DND-41 (cell line): ENCODE data around the gene RACK1.

ENCODE experiments used
- ATAC-seq: fragments of 200-7000 bp; cut with Tn5 transposase; 3 replicates; pipeline ENCODE4 v1.9.1; 2021; ENCODE audit warnings: low read depth; ENCODE audit not compliant: insufficient read depth
- DNase-seq: peaks from one replicate; pipeline ENCODE4 v3.0.0-alpha.2; 2020
- H2AFZ ChIP-seq: 2 replicates; pipeline ENCODE4 v1.6.0; 2012; ENCODE audit warnings: low read depth, low read length
- H3K27ac ChIP-seq: 2 replicates; pipeline ENCODE4 v1.5.1; 2012; ENCODE audit warnings: low read length, inconsistent platforms
- H3K27me3 ChIP-seq: fragments of 200-600 bp; sonication (generic); 2 replicates; pipeline ENCODE4 v1.6.0; 2012; ENCODE audit warnings: low read length, mild to moderate bottlenecking, inconsistent platforms; ENCODE audit not compliant: insufficient read depth, poor library complexity
- H3K36me3 ChIP-seq: 2 replicates; pipeline ENCODE4 v1.5.1; 2012; ENCODE audit warnings: low read length, inconsistent platforms; ENCODE audit not compliant: insufficient read depth
- H3K4me1 ChIP-seq: 2 replicates; pipeline ENCODE4 v1.5.1; 2012; ENCODE audit warnings: mild to moderate bottlenecking, low read length; ENCODE audit not compliant: insufficient read depth
- H3K4me2 ChIP-seq: 2 replicates; pipeline ENCODE4 v1.6.0; 2012; ENCODE audit warnings: mild to moderate bottlenecking, moderate library complexity, low read length, inconsistent platforms; ENCODE audit not compliant: insufficient read depth
- H3K4me3 ChIP-seq, 2 experiments: fragments of 200-600 bp in 1 of 2; shearing (Covaris generic) in 1 of 2; 2 replicates each; pipeline ENCODE4 v1.5.1; 2012 to 2016; ENCODE audit warnings: inconsistent platforms in 2 of 2, low read length in 2 of 2, mild to moderate bottlenecking in 2 of 2, low read depth in 1 of 2, moderate library complexity in 1 of 2
- H3K79me2 ChIP-seq: 2 replicates; pipeline ENCODE4 v1.6.0; 2012; ENCODE audit warnings: low read length, inconsistent platforms; ENCODE audit not compliant: insufficient read depth
- H3K9ac ChIP-seq: 2 replicates; pipeline ENCODE4 v1.6.0; 2012; ENCODE audit warnings: low read depth, mild to moderate bottlenecking, inconsistent platforms, low read length, moderate library complexity
- H3K9me3 ChIP-seq: 2 replicates; pipeline ENCODE4 v1.5.1; 2012; ENCODE audit warnings: low read length, moderate library complexity, mild to moderate bottlenecking, inconsistent platforms; ENCODE audit not compliant: insufficient read depth, severe bottlenecking
- H4K20me1 ChIP-seq: 2 replicates; pipeline ENCODE4 v1.6.0; 2012; ENCODE audit warnings: low read length; ENCODE audit not compliant: insufficient read depth
- EZH2 ChIP-seq: IDR thresholded peaks from 3 replicates; pipeline ENCODE4 v1.6.1; 2012; ENCODE audit warnings: borderline replicate concordance, low read depth, mild to moderate bottlenecking, moderate library complexity, low read length, inconsistent platforms; ENCODE audit not compliant: severe bottlenecking
- TF ChIP-seq, protein P1 (sequence below): IDR thresholded peaks from 2 replicates; pipeline ENCODE4 v1.5.1; 2012; ENCODE audit warnings: borderline replicate concordance, low read length, moderate library complexity, mild to moderate bottlenecking; ENCODE audit not compliant: poor library complexity, severe bottlenecking; ENCODE audit errors: extremely low read depth

The RACK1 gene

DNA sequence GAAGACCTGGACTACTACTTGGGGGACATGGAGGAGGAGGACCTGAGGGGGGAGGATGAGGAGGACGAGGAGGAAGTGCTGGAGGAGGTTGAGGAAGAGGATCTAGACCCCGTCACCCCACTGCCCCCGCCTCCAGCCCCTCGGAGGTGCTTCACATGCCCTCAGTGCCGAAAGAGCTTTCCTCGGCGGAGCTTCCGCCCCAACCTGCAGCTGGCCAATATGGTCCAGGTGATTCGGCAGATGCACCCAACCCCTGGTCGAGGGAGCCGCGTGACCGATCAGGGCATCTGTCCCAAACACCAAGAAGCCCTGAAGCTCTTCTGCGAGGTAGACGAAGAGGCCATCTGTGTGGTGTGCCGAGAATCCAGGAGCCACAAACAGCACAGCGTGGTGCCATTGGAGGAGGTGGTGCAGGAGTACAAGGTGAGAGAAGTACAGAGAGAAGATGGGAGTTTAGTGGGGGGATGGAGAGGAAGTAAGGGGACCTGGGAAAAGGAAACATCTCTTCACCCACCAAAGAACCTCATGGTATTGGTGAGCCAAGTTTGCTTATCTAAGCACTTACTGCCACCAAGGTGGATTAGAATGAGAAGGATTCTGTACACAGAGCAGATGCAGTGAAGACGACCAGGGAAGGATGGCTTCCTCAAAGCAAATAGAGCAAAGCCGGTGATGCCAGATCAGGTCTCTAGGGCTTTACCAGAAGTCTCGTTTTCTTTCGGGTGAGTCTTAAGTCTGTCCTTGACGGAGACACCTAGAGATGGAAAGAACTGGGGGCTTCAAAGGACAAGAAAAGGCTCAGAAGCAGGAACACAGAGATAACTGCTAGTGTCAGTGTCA is 19.1 kb downstream of the RACK1 start:
- DNase-seq = peak; percentile 38
- Histone ChIP-seq H3K36me3 (peaks cover 22% of the 10 kb centered on the region), H3K27ac (peak overlapping the region; percentile 88), H2AFZ (peak overlapping the region; percentile 80), H3K27me3 (no peaks in the 10 kb centered on the region), H3K9me3 (no peaks in the 10 kb centered on the region), H3K4me2 (peak overlapping the region; percentile 98), H3K9ac (peak overlapping the region; percentile 79), H3K4me1 (peaks cover 41% of the 10 kb centered on the region), H3K4me3 (peak overlapping the region; percentile 50 to 85; a peak in 3 of 4 replicates), H4K20me1 (no peaks in the 10 kb centered on the region; the same call in 1 of the 2 replicates), H3K79me2 (peaks cover 44% of the 10 kb centered on the region)
- no peak for ATAC-seq
- TF ChIP-seq EZH2 = no peak
- TF ChIP-seq, protein P1, sequence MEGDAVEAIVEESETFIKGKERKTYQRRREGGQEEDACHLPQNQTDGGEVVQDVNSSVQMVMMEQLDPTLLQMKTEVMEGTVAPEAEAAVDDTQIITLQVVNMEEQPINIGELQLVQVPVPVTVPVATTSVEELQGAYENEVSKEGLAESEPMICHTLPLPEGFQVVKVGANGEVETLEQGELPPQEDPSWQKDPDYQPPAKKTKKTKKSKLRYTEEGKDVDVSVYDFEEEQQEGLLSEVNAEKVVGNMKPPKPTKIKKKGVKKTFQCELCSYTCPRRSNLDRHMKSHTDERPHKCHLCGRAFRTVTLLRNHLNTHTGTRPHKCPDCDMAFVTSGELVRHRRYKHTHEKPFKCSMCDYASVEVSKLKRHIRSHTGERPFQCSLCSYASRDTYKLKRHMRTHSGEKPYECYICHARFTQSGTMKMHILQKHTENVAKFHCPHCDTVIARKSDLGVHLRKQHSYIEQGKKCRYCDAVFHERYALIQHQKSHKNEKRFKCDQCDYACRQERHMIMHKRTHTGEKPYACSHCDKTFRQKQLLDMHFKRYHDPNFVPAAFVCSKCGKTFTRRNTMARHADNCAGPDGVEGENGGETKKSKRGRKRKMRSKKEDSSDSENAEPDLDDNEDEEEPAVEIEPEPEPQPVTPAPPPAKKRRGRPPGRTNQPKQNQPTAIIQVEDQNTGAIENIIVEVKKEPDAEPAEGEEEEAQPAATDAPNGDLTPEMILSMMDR = no peak

DNA sequence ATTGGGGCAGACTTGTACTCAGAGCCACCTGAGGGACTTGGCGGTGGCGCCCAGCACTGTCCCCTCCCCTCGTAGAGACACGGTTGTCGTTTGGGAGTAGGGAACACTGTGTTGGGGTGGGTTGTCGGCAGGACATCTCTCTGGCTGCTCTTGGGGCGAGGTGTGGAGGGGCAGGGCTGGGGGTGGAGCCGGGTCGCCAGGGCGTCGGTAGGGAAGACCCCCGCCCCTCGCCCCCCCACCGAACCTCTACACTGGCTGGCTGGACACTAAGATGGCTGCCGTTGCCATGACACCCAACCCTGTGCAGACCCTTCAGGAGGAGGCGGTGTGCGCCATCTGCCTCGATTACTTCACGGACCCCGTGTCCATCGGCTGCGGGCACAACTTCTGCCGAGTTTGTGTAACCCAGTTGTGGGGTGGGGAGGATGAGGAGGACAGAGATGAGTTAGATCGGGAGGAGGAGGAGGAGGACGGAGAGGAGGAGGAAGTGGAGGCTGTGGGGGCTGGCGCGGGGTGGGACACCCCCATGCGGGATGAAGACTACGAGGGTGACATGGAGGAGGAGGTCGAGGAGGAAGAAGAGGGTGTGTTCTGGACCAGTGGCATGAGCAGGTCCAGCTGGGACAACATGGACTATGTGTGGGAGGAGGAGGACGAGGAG is 19.8 kb downstream of the RACK1 start:
- Histone ChIP-seq H3K9me3 (no peaks in the 10 kb centered on the region), H2AFZ (peak overlapping the region; percentile 80), H4K20me1 (no peaks in the 10 kb centered on the region), H3K4me2 (peak overlapping the region; percentile 98), H3K4me3 (peak overlapping the region; percentile 50 to 85), H3K36me3 (peaks cover 15% of the 10 kb centered on the region), H3K79me2 (peaks cover 37% of the 10 kb centered on the region), H3K27me3 (no peaks in the 10 kb centered on the region), H3K9ac (peak overlapping the region; percentile 79), H3K4me1 (peaks cover 41% of the 10 kb centered on the region), H3K27ac (peak overlapping the region; percentile 88)
- peak; percentile 23 for ATAC-seq
- no peak for DNase-seq
- no peak for TF ChIP-seq EZH2
- TF ChIP-seq, protein P1 = no peak

GRCh38 chr5:181223058-181223728 is 20.5 kb downstream of the RACK1 start, which contains the start of gene TRIM41:
Gene TRIM41, plus strand, starts transcription at chr5:181223281. Its CDS starts 719 bp downstream, at chr5:181224000.
- Histone ChIP-seq H3K4me1 (peaks cover 46% of the 10 kb centered on the region), H3K27me3 (no peaks in the 10 kb centered on the region), H3K4me2 (peak within 1 kb of the TSS; percentile 98), H3K9ac (peak within 1 kb of the TSS; percentile 79), H3K79me2 (peaks cover 36% of the 10 kb centered on the region), H3K9me3 (no peaks in the 10 kb centered on the region), H3K27ac (peak within 1 kb of the TSS; percentile 88), H3K4me3 (peak within 1 kb of the TSS; percentile 50 to 85), H4K20me1 (no peaks in the 10 kb centered on the region), H2AFZ (peak within 1 kb of the TSS; percentile 80), H3K36me3 (peaks cover 14% of the 10 kb centered on the region)
- ATAC-seq (peak; percentile 78), DNase-seq (peak; percentile 99)
- TF ChIP-seq, protein P1 = peak; percentile 15
- no peak for TF ChIP-seq EZH2
